Kidney capillary endothelial cell (primary cell): ENCODE measurements around the gene TENT5A.
"Not testable (repeated sequence)": the region's sequence is repeated elsewhere in the genome, so short reads cannot be mapped to it uniquely, and the experiment has no call there.

ENCODE experiments used
- DNase-seq: peaks from one replicate; pipeline ENCODE4 v3.0.0-alpha.2; 2018; ENCODE audit warnings: low spot score

The TENT5A gene

DNA sequence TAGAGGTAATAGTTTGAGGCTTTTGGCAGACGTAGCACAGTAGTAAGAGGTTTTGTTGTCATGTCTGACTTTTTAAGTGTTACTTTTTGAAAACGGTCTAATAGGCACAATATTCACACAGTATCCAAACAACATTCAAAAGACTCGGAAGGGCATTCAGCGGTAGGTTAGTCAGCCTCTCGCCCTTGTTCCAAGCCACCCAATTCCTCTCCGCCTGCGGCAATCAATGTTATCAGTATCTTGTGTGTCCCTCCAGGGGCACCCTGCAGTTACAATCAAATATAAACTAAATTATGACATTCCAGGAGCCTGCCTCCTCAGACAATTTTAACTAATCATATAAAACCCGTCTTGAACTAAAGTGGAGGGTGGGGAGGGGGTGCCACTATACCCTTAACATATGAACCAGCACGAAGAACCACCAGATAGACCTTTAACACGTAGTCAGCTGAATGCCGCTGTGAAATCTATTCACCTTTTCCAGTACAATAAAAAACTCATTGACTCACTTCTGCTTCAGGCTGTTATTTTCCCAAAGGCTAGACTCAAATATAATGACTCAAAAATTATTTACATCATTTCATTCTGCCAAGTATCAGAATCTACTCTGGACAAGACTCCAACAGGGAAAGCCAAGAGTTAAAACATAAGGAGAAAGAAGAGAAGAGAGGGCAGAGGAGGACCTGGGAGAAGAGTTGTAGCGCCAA lies 1.6 kb downstream of the TENT5A start:
- no peak for DNase-seq

DNA sequence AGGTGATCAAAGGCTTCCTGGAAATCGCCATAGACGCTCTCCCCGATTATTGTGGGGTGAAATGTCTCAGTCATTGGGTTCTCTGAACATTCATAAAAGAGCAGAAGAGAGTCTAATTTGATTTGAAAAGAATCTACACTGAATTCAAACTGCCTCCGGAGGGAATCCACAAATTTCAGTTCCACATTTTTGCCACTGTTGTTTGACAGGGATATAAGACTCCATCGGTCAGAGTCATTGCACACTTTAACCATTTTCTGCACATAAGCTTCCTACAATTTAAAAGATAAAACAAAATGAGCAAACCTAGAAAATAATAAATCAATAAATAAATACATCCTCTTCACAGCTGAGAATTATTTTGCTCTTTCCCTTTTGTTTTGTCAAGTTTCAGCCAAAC lies 2.3 kb downstream of the TENT5A start:
- no peak for DNase-seq

GRCh38 chr6:81749707-81750106 lies 2.8 kb downstream of the TENT5A start:
- no peak for DNase-seq

GRCh38 chr6:81748994-81749393 lies 3.5 kb downstream of the TENT5A start:
- DNase-seq: no peak

- DNase-seq: no peak
Measured at GRCh38 chr6:81747327-81747726, 5.2 kb downstream of the TENT5A start.

- DNase-seq: no peak
Measured at GRCh38 chr6:81744131-81744530, 8.3 kb downstream of the TENT5A start.

GRCh38 chr6:81743649-81744048 lies 8.8 kb downstream of the TENT5A start:
- no peak for DNase-seq

DNA sequence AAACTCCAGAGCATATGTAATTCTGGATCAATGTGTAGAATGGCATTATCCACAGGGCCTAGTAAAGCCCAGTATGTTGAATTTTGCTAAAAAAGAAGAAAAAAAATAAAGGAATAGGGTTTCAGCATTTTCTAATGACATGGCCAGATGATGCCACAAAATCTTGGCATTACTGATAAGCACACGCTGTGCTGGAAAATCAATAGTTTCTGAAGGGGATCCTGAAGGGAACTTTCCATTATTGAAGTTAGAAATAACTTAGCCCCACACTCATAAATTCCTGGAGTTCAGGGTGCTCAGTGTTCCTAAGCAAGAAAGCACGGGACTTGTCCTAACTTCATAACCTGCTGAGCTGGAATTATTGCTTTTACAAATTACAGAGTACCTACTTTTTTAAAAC lies 10.8 kb downstream of the TENT5A start:
- DNase-seq: no peak

- not testable (repeated sequence) for DNase-seq
Measured at GRCh38 chr6:81740591-81740990, 11.9 kb downstream of the TENT5A start.

- DNase-seq: no peak
Measured at GRCh38 chr6:81739230-81740195, 13.0 kb downstream of the TENT5A start.

DNA sequence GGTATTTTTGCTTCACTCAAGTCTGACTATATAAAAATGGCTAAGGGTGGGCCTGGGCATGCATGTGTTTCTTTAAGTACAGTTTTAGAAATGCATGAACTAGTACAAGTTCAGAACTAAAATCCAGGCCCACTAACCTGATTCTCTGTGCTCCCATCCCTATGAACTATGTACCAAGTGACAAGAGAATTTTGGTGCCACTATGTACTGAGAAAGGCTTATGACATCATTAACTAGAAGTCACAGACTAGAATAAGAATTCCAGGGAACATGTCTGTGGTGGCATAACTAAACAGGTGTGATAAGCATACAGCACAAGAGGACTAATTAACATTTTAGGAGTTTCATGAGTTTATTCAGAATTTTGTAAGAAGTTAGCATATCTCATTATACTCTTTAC lies 16.1 kb downstream of the TENT5A start:
- no peak for DNase-seq

- no peak for DNase-seq
Measured at GRCh38 chr6:81735756-81736380, 16.6 kb downstream of the TENT5A start.

DNA sequence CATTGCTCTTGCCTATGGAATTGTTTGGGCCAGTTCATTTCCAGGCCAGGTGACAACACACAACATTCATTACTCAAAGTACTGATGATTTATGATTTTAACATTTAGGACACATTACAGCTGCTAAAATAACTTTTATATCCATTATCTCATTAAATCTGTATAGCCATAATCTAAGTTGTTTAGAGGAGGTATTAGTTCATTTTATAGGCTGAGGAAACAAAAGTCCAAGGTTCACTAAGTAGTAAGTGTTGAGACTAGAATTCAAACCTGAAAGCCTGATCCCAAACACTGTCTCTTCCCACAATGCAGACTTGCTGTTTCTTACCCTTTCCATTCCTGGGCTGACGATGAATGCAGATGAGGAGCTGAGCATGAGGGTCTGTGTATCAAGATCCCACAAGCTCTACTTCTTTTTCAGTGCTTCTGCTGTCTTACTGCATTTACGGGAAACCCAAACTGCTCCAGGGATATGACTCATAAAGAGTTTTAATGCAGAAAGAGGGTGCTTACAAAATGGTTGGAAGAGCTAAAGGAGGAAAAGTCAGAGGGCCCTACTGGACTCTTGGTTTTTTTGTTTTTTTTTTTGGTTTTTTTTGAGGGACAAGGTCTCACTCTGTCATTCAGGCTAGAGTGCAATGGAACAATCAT lies 17.9 kb downstream of the TENT5A start:
- no peak for DNase-seq

- DNase-seq: no peak
Measured at GRCh38 chr6:81734081-81734480, 18.4 kb downstream of the TENT5A start.

- DNase-seq: no peak
Measured at GRCh38 chr6:81731814-81732213, 20.7 kb downstream of the TENT5A start.

GRCh38 chr6:81727876-81728517 lies 24.5 kb downstream of the TENT5A start:
- no peak for DNase-seq

DNA sequence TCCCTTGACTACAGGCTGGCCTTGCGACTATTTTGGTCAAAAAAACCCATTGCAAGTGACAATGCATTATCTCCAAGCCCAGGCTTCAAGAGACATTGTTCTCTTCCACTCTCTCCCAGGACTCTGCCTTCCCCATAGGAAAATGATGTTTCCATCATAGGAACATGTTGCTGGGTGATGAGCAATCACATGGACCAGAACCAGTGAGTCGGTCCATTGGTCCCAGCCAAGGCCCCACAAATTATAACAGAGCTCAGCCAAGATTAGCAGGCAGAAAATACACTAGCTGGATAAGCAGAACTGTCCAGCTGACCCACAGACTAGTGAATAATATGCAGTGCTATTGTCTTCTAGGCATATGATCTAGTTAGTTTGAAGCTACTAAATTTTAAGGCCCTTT lies 27.4 kb downstream of the TENT5A start:
- DNase-seq: no peak

GRCh38 chr6:81722506-81723223 lies 29.8 kb downstream of the TENT5A start:
- DNase-seq: no peak

- DNase-seq: no peak
Measured at GRCh38 chr6:81720427-81720826, 32.1 kb downstream of the TENT5A start.

GRCh38 chr6:81718126-81718525 lies 34.4 kb downstream of the TENT5A start:
- DNase-seq: no peak

DNA sequence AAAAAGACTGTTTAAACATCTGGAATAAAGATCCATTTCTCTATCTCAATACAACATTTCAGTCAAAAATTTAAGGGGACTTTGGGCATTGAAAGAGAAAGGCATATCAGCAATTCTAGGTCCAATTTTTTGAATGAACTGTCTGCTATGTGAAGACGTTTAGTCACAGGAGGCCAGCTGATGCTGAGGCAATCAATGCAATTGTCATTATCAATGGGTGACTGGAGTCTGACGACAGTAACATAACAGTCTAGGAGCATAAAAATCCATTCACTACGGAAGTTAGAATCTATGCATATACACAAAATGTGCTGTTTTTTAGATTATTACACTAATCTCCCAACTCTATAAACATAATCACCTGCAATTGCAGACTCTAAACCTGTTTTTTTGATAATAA lies 37.8 kb downstream of the TENT5A start:
- DNase-seq: no peak
